Parathyroid adenoma (tissue), 2 donors: ENCODE data around the gene TYROBP.

ENCODE experiments used
- H2AFZ ChIP-seq: fragments of 300-600 bp; sonication (generic); one replicate; pipeline ENCODE4 v1.7.0; 2017; ENCODE audit warnings: antibody characterized with exemption, mild to moderate bottlenecking
- H3K27ac ChIP-seq: fragments of 300-600 bp; sonication (generic); one replicate; pipeline ENCODE4 v1.7.0; 2017
- H3K27me3 ChIP-seq: fragments of 300-600 bp; sonication (generic); one replicate; pipeline ENCODE4 v1.7.0; 2017; ENCODE audit warnings: low read length; ENCODE audit not compliant: control insufficient read depth, insufficient read depth
- H3K36me3 ChIP-seq: fragments of 300-600 bp; sonication (generic); one replicate; pipeline ENCODE4 v1.7.0; 2017; ENCODE audit warnings: low read length; ENCODE audit not compliant: control insufficient read depth, insufficient read depth
- H3K4me1 ChIP-seq: fragments of 300-600 bp; sonication (generic); one replicate; pipeline ENCODE4 v1.7.0; 2017; ENCODE audit warnings: control low read depth
- H3K4me2 ChIP-seq: fragments of 300-600 bp; sonication (generic); one replicate; pipeline ENCODE4 v1.7.0; 2017; ENCODE audit warnings: low read length
- H3K4me3 ChIP-seq: fragments of 300-600 bp; sonication (generic); one replicate; pipeline ENCODE4 v1.7.0; 2017; ENCODE audit warnings: low read depth, low read length
- H3K79me2 ChIP-seq: fragments of 300-600 bp; sonication (generic); one replicate; pipeline ENCODE4 v1.7.0; 2017; ENCODE audit warnings: control low read depth
- H3K9ac ChIP-seq: fragments of 300-600 bp; sonication (generic); one replicate; pipeline ENCODE4 v1.7.0; 2017; ENCODE audit warnings: mild to moderate bottlenecking
- H3K9me3 ChIP-seq: fragments of 300-600 bp; sonication (generic); one replicate; pipeline ENCODE4 v1.7.0; 2017; ENCODE audit warnings: low read length; ENCODE audit not compliant: control insufficient read depth
- CTCF ChIP-seq: fragments of 300-600 bp; sonication (generic); IDR thresholded peaks from one replicate; pipeline ENCODE4 v1.7.0; 2017; ENCODE audit warnings: antibody characterized with exemption, mild to moderate bottlenecking
- donor health status: primary hyperparathyroidism.

The TYROBP gene

GRCh38 chr19:35901854-35902661, 6.0 kb downstream of the TYROBP start, which contains the start of gene HCST:
TSS of gene HCST (plus strand) at chr19:35902529. CDS start at chr19:35902594, 65 bp downstream.
- Histone ChIP-seq H3K9me3 (no peaks in the 10 kb centered on the region), H3K36me3 (no peaks in the 10 kb centered on the region), H2AFZ (peak within 1 kb of the TSS; percentile 74), H3K27ac (peak within 1 kb of the TSS; percentile 81), H3K9ac (no peak within 1 kb of the TSS), H3K4me1 (peaks cover 17% of the 10 kb centered on the region), H3K4me2 (peak within 1 kb of the TSS; percentile 81), H3K27me3 (no peaks in the 10 kb centered on the region), H3K79me2 (no peaks in the 10 kb centered on the region), H3K4me3 (peak within 1 kb of the TSS; percentile 55)
- no peak for TF ChIP-seq CTCF

GRCh38 chr19:35901055-35901644, 6.9 kb downstream of the TYROBP start:
- Histone ChIP-seq H3K4me1 (peaks cover 17% of the 10 kb centered on the region), H3K27ac (peak overlapping the region; percentile 81), H3K27me3 (no peaks in the 10 kb centered on the region), H2AFZ (peak overlapping the region; percentile 97), H3K4me3 (no peak overlapping the region), H3K9ac (no peak overlapping the region), H3K9me3 (no peaks in the 10 kb centered on the region), H3K36me3 (no peaks in the 10 kb centered on the region), H3K79me2 (no peaks in the 10 kb centered on the region), H3K4me2 (peak overlapping the region; percentile 99)
- TF ChIP-seq CTCF = no peak

GRCh38 chr19:35899547-35900214, 8.4 kb downstream of the TYROBP start:
- H3K4me3 ChIP-seq = peak overlapping the region; percentile 73
- no peaks in the 10 kb centered on the region for H3K9me3 ChIP-seq
- TF ChIP-seq CTCF = no peak
- no peaks in the 10 kb centered on the region for H3K27me3 ChIP-seq
- H3K79me2 ChIP-seq = no peaks in the 10 kb centered on the region
- H3K27ac ChIP-seq = peak overlapping the region; percentile 81
- peaks cover 17% of the 10 kb centered on the region for H3K4me1 ChIP-seq
- peak overlapping the region; percentile 67 for H3K9ac ChIP-seq
- peak overlapping the region; percentile 97 for H2AFZ ChIP-seq
- H3K36me3 ChIP-seq = no peaks in the 10 kb centered on the region
- H3K4me2 ChIP-seq = peak overlapping the region; percentile 99

GRCh38 chr19:35898499-35898809, 9.6 kb downstream of the TYROBP start:
- H3K36me3 ChIP-seq = no peaks in the 10 kb centered on the region
- H3K27ac ChIP-seq = peak overlapping the region; percentile 81
- no peak for TF ChIP-seq CTCF
- H3K9ac ChIP-seq = peak overlapping the region; percentile 67
- H2AFZ ChIP-seq = peak overlapping the region; percentile 97
- H3K9me3 ChIP-seq = no peaks in the 10 kb centered on the region
- peak overlapping the region; percentile 99 for H3K4me2 ChIP-seq
- no peaks in the 10 kb centered on the region for H3K79me2 ChIP-seq
- H3K4me3 ChIP-seq = peak overlapping the region; percentile 73
- no peaks in the 10 kb centered on the region for H3K27me3 ChIP-seq
- peaks cover 16% of the 10 kb centered on the region for H3K4me1 ChIP-seq
